AG08396 (cell line): Measurements from ENCODE around the gene NCOA5.

Source experiments
- DNase-seq: peaks from one replicate; pipeline ENCODE4 v3.0.0; 2012; ENCODE audit warnings: low spot score, mixed read lengths

Gene NCOA5

GRCh38 chr20:46014517-46015396, 75.0 kb downstream of the NCOA5 start:
- no peak for DNase-seq

GRCh38 chr20:46013829-46014516, 75.8 kb downstream of the NCOA5 start:
- DNase-seq, result peak; percentile 81

GRCh38 chr20:46013322-46013828, 76.4 kb downstream of the NCOA5 start:
- DNase-seq, result no peak

- DNase-seq, result no peak
These were observed 76.8 kb downstream of the NCOA5 start for GRCh38 chr20:46012921-46013320.

- DNase-seq, result peak; percentile 66
These were observed 77.9 kb downstream of the NCOA5 start for GRCh38 chr20:46011631-46012482.
